HG03039 (cell line): ENCODE results near the gene MOCOS.

Experiments
- ATAC-seq: cut with Tn5 transposase; IDR thresholded peaks from one replicate; pipeline ENCODE4 v1.9.1; 2021; ENCODE audit warnings: mild to moderate bottlenecking, moderate library complexity; ENCODE audit not compliant: unreplicated experiment

Gene MOCOS

GRCh38 chr18:36262971-36263370, 75.7 kb downstream of the MOCOS start:
- ATAC-seq = no peak

GRCh38 chr18:36264283-36264682, 77.0 kb downstream of the MOCOS start:
- ATAC-seq = no peak

GRCh38 chr18:36265015-36265414, 77.7 kb downstream of the MOCOS start:
- no peak for ATAC-seq

GRCh38 chr18:36269157-36269556, 81.9 kb downstream of the MOCOS start:
- no peak for ATAC-seq

- no peak for ATAC-seq
Measured at GRCh38 chr18:36271153-36271552, 83.9 kb downstream of the MOCOS start.

- ATAC-seq = no peak
Measured at GRCh38 chr18:36273347-36273746, 86.0 kb downstream of the MOCOS start.

- no peak for ATAC-seq
Measured at GRCh38 chr18:36274083-36274715, 86.9 kb downstream of the MOCOS start.

- no peak for ATAC-seq
Measured at GRCh38 chr18:36275561-36275960, 88.3 kb downstream of the MOCOS start.

- ATAC-seq = no peak
Measured at GRCh38 chr18:36279001-36279400, 91.7 kb downstream of the MOCOS start.

- ATAC-seq = no peak
Measured at GRCh38 chr18:36281936-36282335, 94.6 kb downstream of the MOCOS start.

GRCh38 chr18:36283448-36283847, 96.2 kb downstream of the MOCOS start:
- ATAC-seq = no peak

- ATAC-seq = no peak
Measured at GRCh38 chr18:36284268-36284667, 97.0 kb downstream of the MOCOS start.

- no peak for ATAC-seq
Measured at GRCh38 chr18:36284671-36285295, 97.5 kb downstream of the MOCOS start.

- no peak for ATAC-seq
Measured at GRCh38 chr18:36287653-36288052, 100.4 kb downstream of the MOCOS start.

GRCh38 chr18:36288689-36289088, 101.4 kb downstream of the MOCOS start:
- no peak for ATAC-seq

- ATAC-seq = no peak
Measured at GRCh38 chr18:36294031-36294430, 106.7 kb downstream of the MOCOS start.

- ATAC-seq = no peak
Measured at GRCh38 chr18:36295214-36295613, 107.9 kb downstream of the MOCOS start.

- ATAC-seq = no peak
Measured at GRCh38 chr18:36295880-36296301, 108.6 kb downstream of the MOCOS start.

- ATAC-seq = no peak
Measured at GRCh38 chr18:36296650-36297416, 109.5 kb downstream of the MOCOS start.

- ATAC-seq = peak; percentile 65
Measured at GRCh38 chr18:36297417-36298125, 110.3 kb downstream of the MOCOS start, which contains the start of gene FHOD3. TSS of gene FHOD3 (plus strand) at chr18:36297713. CDS start at chr18:36297836, 123 bp downstream.

GRCh38 chr18:36298126-36298741, 110.9 kb downstream of the MOCOS start:
- peak; percentile 16 for ATAC-seq
